Neural cell (in vitro differentiated cells): Measurements from ENCODE around the gene TNRC6A. TPM values are rescaled to one million over a fixed set of nuclear protein-coding genes. Genes with fewer than 3 reads are reported as not detected.
"Not testable (repeated sequence)": the region's sequence is repeated elsewhere in the genome, so short reads cannot be mapped to it uniquely, and the experiment has no call there.

Experiments
- H2AFZ ChIP-seq: fragments of 200-600, 300-800 bp; sonication (generic), shearing (Covaris generic); 2 replicates; pipeline ENCODE4 v1.6.0; 2014; ENCODE audit warnings: low read depth, mild to moderate bottlenecking, antibody characterized with exemption, low read length, moderate library complexity
- H3F3A ChIP-seq: fragments of 200-600 bp; shearing (Covaris generic); 2 replicates; pipeline ENCODE4 v1.6.1; 2016; ENCODE audit warnings: mild to moderate bottlenecking, moderate library complexity, mixed read lengths, antibody characterized with exemption, low read length; ENCODE audit not compliant: insufficient read depth, poor library complexity, severe bottlenecking
- H3K27ac ChIP-seq: fragments of 200-600, 300-800 bp; sonication (generic), shearing (Covaris generic); 2 replicates; pipeline ENCODE4 v1.5.1; 2014; ENCODE audit warnings: mild to moderate bottlenecking, low read length, moderate library complexity
- H3K27me3 ChIP-seq: fragments of 300-800, 200-600 bp; sonication (generic), shearing (Covaris generic); 2 replicates; pipeline ENCODE4 v1.6.0; 2014; ENCODE audit warnings: mild to moderate bottlenecking, low read depth, low read length, moderate library complexity; ENCODE audit not compliant: insufficient read depth
- H3K36me3 ChIP-seq: fragments of 300-800, 200-600 bp; sonication (generic), shearing (Covaris generic); 2 replicates; pipeline ENCODE4 v1.5.1; 2014; ENCODE audit warnings: mild to moderate bottlenecking, antibody characterized with exemption, low read length, moderate library complexity; ENCODE audit not compliant: insufficient read depth
- H3K4me2 ChIP-seq: fragments of 300-800, 200-600 bp; sonication (generic), shearing (Covaris generic); 2 replicates; pipeline ENCODE4 v1.6.0; 2014; ENCODE audit warnings: mild to moderate bottlenecking, low read length
- H3K4me3 ChIP-seq: fragments of 300-800, 200-600 bp; sonication (generic), shearing (Covaris generic); 2 replicates; pipeline ENCODE4 v1.5.1; 2014; ENCODE audit warnings: mild to moderate bottlenecking, low read length, moderate library complexity
- H3K79me2 ChIP-seq: fragments of 200-600 bp; shearing (Covaris generic); replicated peaks from 2 replicates; pipeline ENCODE4 v1.6.0; 2014; ENCODE audit warnings: mild to moderate bottlenecking, low read length, moderate library complexity; ENCODE audit not compliant: insufficient read depth
- H3K9ac ChIP-seq: fragments of 300-800, 200-600 bp; sonication (generic), shearing (Covaris generic); 2 replicates; pipeline ENCODE4 v1.6.1; 2016; ENCODE audit warnings: mild to moderate bottlenecking, low read length, mixed read lengths
- H3K9me2 ChIP-seq: fragments of 200-600 bp; shearing (Covaris generic); 2 replicates; pipeline ENCODE4 v1.6.1; 2016; ENCODE audit warnings: mild to moderate bottlenecking, low read length, mixed read lengths; ENCODE audit not compliant: insufficient read depth
- H3K9me3 ChIP-seq: fragments of 200-600, 300-800 bp; sonication (generic), shearing (Covaris generic); 2 replicates; pipeline ENCODE4 v1.6.1; 2016; ENCODE audit warnings: mild to moderate bottlenecking, mixed run types, low read length, moderate library complexity, mixed read lengths
- H4K20me1 ChIP-seq: fragments of 200-600 bp; shearing (Covaris generic); 2 replicates; pipeline ENCODE4 v1.6.1; 2016; ENCODE audit warnings: mild to moderate bottlenecking, mixed run types; ENCODE audit not compliant: insufficient read depth
- EP300 ChIP-seq: fragments of 450-650 bp; conservative IDR thresholded peaks from 2 replicates; pipeline ENCODE4 v1.6.1; 2014; ENCODE audit warnings: antibody characterized with exemption, mild to moderate bottlenecking, moderate library complexity; ENCODE audit not compliant: poor library complexity, severe bottlenecking
- EZH2 ChIP-seq: fragments of 200-600, 300-800 bp; shearing (Covaris generic), sonication (generic); IDR thresholded peaks from 2 replicates; pipeline ENCODE4 v1.6.1; 2014; ENCODE audit warnings: antibody characterized with exemption, low read length, borderline replicate concordance, mild to moderate bottlenecking; ENCODE audit not compliant: insufficient read depth, poor library complexity, severe bottlenecking
- MXI1 ChIP-seq: fragments of 450-650 bp; conservative IDR thresholded peaks from 2 replicates; pipeline ENCODE4 v1.6.1; 2014; ENCODE audit warnings: antibody characterized with exemption, mild to moderate bottlenecking; ENCODE audit not compliant: poor library complexity, severe bottlenecking
- POLR2AphosphoS5 ChIP-seq: IDR thresholded peaks from 2 replicates; pipeline ENCODE4 v1.6.1; 2012
- RAD21 ChIP-seq: fragments of 450-650 bp; conservative IDR thresholded peaks from 2 replicates; pipeline ENCODE4 v1.6.1; 2014; ENCODE audit warnings: antibody characterized with exemption, mild to moderate bottlenecking, moderate library complexity
- SMC3 ChIP-seq: fragments of 450-650 bp; conservative IDR thresholded peaks from 2 replicates; pipeline ENCODE4 v1.6.1; 2014; ENCODE audit warnings: antibody characterized with exemption, mild to moderate bottlenecking, moderate library complexity; ENCODE audit not compliant: poor library complexity
- TAF1 ChIP-seq: IDR thresholded peaks from 2 replicates; pipeline ENCODE4 v1.6.1; 2012; ENCODE audit warnings: low read depth
- polyA plus RNA-seq: library from polyadenylated mRNA; depleted of rRNA; stranded (reverse); fragments of >200 nt; gene quantifications from 2 replicates; pipeline ENCODE4 v1.2.3, GENCODE V29; 2014
- TF ChIP-seq, protein P1 (sequence below): fragments of 450-650 bp; IDR thresholded peaks from 2 replicates; pipeline ENCODE4 v1.5.1; 2014; ENCODE audit warnings: antibody characterized with exemption, mild to moderate bottlenecking, moderate library complexity; ENCODE audit not compliant: poor library complexity, severe bottlenecking
- TF ChIP-seq, protein P2 (sequence below): IDR thresholded peaks from 2 replicates; pipeline ENCODE4 v1.6.1; 2012; ENCODE audit warnings: borderline replicate concordance

The TNRC6A gene
- polyA plus RNA-seq, 1 donor from 2014 or later = 32.1 TPM

DNA sequence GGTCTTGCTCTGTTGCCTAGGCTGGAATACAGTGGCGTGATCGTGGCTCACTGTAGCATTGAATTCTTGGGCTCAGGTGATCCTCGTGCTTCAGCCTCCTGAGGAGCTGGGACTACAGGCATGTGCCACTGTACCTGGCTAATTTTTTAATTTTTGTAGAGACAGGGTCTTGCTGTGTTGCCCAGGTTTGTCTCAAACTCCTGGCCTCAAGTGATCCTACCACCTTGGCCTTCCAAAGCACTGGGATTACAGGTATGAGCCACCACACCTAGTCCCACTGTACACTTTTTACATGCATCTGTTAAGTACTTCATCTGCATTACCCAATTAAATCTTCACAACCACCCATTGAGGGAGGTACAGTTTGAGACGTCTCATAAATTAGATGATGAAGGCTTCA, 12.4 kb downstream of the TNRC6A start:
- H4K20me1 ChIP-seq = peaks cover 12% of the 10 kb centered on the region
- H3K79me2 ChIP-seq = peaks cover 100% of the 10 kb centered on the region
- H3K27me3 ChIP-seq = no peaks in the 10 kb centered on the region
- H3K4me3 ChIP-seq = no peak overlapping the region
- H3K9me3 ChIP-seq = no peaks in the 10 kb centered on the region
- no peak overlapping the region for H2AFZ ChIP-seq
- H3K36me3 ChIP-seq = peaks cover 5% of the 10 kb centered on the region
- H3K4me2 ChIP-seq = no peak overlapping the region
- H3K9me2 ChIP-seq = no peaks in the 10 kb centered on the region
- TF ChIP-seq EZH2 = no peak
- TF ChIP-seq, protein P1, sequence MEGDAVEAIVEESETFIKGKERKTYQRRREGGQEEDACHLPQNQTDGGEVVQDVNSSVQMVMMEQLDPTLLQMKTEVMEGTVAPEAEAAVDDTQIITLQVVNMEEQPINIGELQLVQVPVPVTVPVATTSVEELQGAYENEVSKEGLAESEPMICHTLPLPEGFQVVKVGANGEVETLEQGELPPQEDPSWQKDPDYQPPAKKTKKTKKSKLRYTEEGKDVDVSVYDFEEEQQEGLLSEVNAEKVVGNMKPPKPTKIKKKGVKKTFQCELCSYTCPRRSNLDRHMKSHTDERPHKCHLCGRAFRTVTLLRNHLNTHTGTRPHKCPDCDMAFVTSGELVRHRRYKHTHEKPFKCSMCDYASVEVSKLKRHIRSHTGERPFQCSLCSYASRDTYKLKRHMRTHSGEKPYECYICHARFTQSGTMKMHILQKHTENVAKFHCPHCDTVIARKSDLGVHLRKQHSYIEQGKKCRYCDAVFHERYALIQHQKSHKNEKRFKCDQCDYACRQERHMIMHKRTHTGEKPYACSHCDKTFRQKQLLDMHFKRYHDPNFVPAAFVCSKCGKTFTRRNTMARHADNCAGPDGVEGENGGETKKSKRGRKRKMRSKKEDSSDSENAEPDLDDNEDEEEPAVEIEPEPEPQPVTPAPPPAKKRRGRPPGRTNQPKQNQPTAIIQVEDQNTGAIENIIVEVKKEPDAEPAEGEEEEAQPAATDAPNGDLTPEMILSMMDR = no peak
- no peak for TF ChIP-seq POLR2AphosphoS5
- TF ChIP-seq, protein P2, sequence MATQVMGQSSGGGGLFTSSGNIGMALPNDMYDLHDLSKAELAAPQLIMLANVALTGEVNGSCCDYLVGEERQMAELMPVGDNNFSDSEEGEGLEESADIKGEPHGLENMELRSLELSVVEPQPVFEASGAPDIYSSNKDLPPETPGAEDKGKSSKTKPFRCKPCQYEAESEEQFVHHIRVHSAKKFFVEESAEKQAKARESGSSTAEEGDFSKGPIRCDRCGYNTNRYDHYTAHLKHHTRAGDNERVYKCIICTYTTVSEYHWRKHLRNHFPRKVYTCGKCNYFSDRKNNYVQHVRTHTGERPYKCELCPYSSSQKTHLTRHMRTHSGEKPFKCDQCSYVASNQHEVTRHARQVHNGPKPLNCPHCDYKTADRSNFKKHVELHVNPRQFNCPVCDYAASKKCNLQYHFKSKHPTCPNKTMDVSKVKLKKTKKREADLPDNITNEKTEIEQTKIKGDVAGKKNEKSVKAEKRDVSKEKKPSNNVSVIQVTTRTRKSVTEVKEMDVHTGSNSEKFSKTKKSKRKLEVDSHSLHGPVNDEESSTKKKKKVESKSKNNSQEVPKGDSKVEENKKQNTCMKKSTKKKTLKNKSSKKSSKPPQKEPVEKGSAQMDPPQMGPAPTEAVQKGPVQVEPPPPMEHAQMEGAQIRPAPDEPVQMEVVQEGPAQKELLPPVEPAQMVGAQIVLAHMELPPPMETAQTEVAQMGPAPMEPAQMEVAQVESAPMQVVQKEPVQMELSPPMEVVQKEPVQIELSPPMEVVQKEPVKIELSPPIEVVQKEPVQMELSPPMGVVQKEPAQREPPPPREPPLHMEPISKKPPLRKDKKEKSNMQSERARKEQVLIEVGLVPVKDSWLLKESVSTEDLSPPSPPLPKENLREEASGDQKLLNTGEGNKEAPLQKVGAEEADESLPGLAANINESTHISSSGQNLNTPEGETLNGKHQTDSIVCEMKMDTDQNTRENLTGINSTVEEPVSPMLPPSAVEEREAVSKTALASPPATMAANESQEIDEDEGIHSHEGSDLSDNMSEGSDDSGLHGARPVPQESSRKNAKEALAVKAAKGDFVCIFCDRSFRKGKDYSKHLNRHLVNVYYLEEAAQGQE = no peak
- no peak for TF ChIP-seq MXI1
- TF ChIP-seq EP300 = no peak
- no peak for TF ChIP-seq SMC3
- TF ChIP-seq RAD21 = no peak
- no peak for TF ChIP-seq TAF1
- H3K9ac ChIP-seq = no peak overlapping the region
- no peak overlapping the region for H3K27ac ChIP-seq
- H3F3A ChIP-seq = no peaks in the 10 kb centered on the region

DNA sequence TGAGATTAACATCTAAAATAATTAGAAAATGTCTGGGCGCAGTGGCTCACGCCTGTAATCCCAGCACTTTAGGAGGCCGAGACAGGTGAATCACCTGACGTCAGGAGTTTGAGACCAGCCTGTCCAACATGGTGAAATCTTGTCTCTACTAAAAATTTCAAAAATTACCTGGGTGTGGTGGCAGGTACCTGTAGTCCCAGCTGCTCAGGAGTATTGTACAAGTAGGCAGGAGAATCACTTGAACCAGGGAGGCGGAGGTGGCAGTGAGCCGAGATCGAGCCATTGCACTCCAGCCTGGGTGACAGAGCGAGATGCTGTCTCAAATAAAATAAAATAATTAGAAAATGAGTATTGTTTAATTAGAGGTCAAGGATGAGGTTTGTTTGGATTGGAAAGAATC, 13.2 kb downstream of the TNRC6A start:
- H3K79me2 ChIP-seq = peaks cover 100% of the 10 kb centered on the region
- H3K4me2 ChIP-seq = not testable (repeated sequence)
- peaks cover 11% of the 10 kb centered on the region for H4K20me1 ChIP-seq

DNA sequence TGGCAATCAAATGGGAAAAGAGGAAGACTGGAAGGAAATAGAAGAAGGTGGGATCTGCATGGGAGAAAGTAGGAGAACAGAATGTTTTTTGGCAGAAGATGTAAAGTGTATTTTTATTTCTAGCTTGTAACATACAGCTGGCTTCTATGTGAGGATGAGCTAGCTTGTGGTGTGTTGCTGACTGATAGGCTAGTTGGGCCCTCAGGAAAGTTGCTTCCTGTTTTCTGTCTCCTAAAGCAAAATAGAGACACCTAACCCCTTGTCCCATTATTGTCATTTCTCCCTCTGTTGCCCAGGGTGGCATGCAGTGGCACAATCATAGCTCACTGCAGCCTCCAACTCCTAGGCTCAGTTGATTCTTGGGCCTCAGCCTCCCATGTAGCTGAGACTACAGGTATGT, 15.9 kb downstream of the TNRC6A start:
- H3K27me3 ChIP-seq = no peaks in the 10 kb centered on the region
- H3K9ac ChIP-seq = no peak overlapping the region
- no peaks in the 10 kb centered on the region for H3K36me3 ChIP-seq
- no peak overlapping the region for H2AFZ ChIP-seq
- H3K4me2 ChIP-seq = no peak overlapping the region
- H3K79me2 ChIP-seq = peaks cover 99% of the 10 kb centered on the region
- H3K9me3 ChIP-seq = no peaks in the 10 kb centered on the region
- no peak overlapping the region for H3K27ac ChIP-seq
- H3K9me2 ChIP-seq = no peaks in the 10 kb centered on the region
- peaks cover 10% of the 10 kb centered on the region for H4K20me1 ChIP-seq
- no peaks in the 10 kb centered on the region for H3F3A ChIP-seq
- TF ChIP-seq EZH2 (no peak), TAF1 (no peak), POLR2AphosphoS5 (no peak), MXI1 (no peak)
- TF ChIP-seq, protein P1 = no peak
- H3K4me3 ChIP-seq = no peak overlapping the region

More for the DNA sequence above, 13.2 kb downstream of the TNRC6A start:
- not testable (repeated sequence) for H3K4me3 ChIP-seq, H3K36me3 ChIP-seq, H2AFZ ChIP-seq, H3K27me3 ChIP-seq, H3K9me2 ChIP-seq, H3K27ac ChIP-seq, H3K9me3 ChIP-seq, H3K9ac ChIP-seq, H3F3A ChIP-seq
